Activated CD4-positive, alpha-beta T cell treated with anti-CD3 and anti-CD28 coated beads for 36 hours (primary cell): Measurements from ENCODE around the gene EME1. TPM values are rescaled to one million over a fixed set of nuclear protein-coding genes. Genes with fewer than 3 reads are reported as not detected.

Source experiments
- ATAC-seq: fragments of 200-7000 bp; cut with Tn5 transposase; one replicate; pipeline ENCODE4 v1.10.0; 2021; ENCODE audit warnings: mild to moderate bottlenecking, moderate library complexity
- CTCF ChIA-PET: fragments of 350-600 bp; sonication (Branson Sonifier 250); formaldehyde crosslinking; loops from one replicate; lab custom pipeline; 2021; ENCODE audit warnings: antibody characterized with exemption; lab: Charles Lee
- POLR2A ChIA-PET: fragments of 350-600 bp; sonication (Branson Sonifier 250); formaldehyde crosslinking; loops from one replicate; lab custom pipeline; 2021; ENCODE audit warnings: antibody characterized with exemption, inconsistent platforms; lab: Charles Lee
- DNase-seq: peaks from one replicate; pipeline ENCODE4 v3.0.0-alpha.2; 2020
- H3K27ac Mint-ChIP-seq: one replicate; pipeline ENCODE4 v1.8.0; 2021; ENCODE audit warnings: mixed read lengths
- H3K27me3 Mint-ChIP-seq: one replicate; pipeline ENCODE4 v1.8.0; 2021; ENCODE audit warnings: mixed read lengths
- H3K36me3 Mint-ChIP-seq: one replicate; pipeline ENCODE4 v1.8.0; 2021; ENCODE audit warnings: low read depth, mixed read lengths
- H3K4me1 Mint-ChIP-seq: one replicate; pipeline ENCODE4 v1.8.0; 2021; ENCODE audit warnings: mixed read lengths
- H3K4me3 Mint-ChIP-seq: one replicate; pipeline ENCODE4 v1.8.0; 2021; ENCODE audit warnings: mild to moderate bottlenecking, moderate library complexity, mixed read lengths
- H3K9me3 Mint-ChIP-seq: one replicate; pipeline ENCODE4 v1.8.0; 2021; ENCODE audit warnings: low read depth, mixed read lengths
- intact Hi-C, 2 experiments: fragments of 100-400 bp; cut with DNase I in 1 of 2; cut with micrococcal nuclease in 1 of 2; formaldehyde crosslinking; loops; one replicate each; pipeline versions ENCODE4 v1.14.2 to v1.15.1; 2022 to 2024; cut with DNase I, micrococcal nuclease
- total RNA-seq, 2 experiments: library from RNA; stranded (reverse); gene quantifications; one replicate each; pipeline ENCODE4 v1.2.3, GENCODE V29; 2021

EME1 gene
- total RNA-seq, 2 experiments from 2014 or later, result 38.3 to 40.8 TPM

DNA sequence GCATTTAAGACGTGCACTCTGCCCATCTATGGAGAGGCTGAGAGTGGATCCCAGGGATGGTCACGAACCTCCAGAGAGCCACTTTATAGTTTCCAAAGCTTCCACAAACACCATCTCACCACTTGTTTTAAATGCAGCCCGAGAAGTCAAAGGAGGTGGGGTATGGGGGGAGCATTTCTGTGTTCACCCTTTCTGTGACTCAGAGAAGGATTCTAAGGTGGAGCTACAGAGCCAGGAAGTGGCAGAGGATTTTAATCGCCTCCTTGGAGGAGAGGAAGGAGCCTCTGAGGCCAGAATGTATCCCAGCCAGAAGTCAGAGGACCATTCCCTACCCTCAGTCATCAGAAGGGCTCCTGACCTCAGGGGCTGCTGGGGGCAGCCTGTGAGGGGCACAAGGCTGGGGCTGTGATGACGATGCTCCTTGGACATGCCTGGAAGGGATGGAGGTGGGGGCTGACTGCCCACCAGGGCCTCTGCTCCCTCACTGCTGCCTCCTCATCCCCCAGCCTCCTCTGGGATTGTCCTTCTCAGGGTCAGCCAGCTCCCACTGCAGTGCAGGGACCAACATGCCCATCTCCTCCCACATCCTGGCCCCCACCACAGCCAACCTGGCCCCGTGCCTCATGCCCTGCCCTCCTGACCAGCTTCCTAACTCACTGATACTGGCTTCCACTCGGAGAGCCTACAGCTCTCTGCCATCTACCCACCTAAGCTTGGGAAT, 24.3 kb upstream of the EME1 start:
- DNase-seq (no peak), ATAC-seq (no peak)
- Mint-ChIP-seq H3K4me3 (no peak overlapping the region), H3K27ac (peak overlapping the region; percentile 83), H3K27me3 (no peaks in the 10 kb centered on the region), H3K36me3 (peaks cover 7% of the 10 kb centered on the region), H3K4me1 (peaks cover 35% of the 10 kb centered on the region), H3K9me3 (no peaks in the 10 kb centered on the region)
- ChIA-PET CTCF (interaction anchor here (0.9 to 3.4 kb wide), 3 partner anchors 12 to 14 kb away, joined by 3 to 23 read pairs (median 3); no protein-coding TSS in a partner anchor), POLR2A (no interaction called here)
- intact Hi-C loops, result no loop called here

DNA sequence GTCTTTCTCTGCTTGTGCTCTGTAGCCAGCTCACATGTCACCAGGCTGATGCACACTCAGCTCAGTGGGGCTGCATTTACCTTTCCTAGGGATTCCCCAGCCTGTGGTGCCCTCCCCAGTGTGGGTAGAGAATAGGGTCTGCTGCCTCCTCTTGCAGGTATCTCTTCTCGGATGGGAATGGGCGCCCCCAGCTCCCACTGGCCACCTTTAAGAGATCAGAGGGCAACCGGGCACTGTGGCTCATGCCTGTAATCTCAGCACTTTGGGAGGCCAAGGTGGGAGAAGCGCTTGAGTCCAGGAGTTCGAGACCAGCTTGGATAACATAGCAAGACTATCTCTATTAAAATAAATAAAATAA, 23.8 kb upstream of the EME1 start:
- ChIA-PET CTCF (interaction anchor here (0.7 to 3.4 kb wide), 3 partner anchors 11 to 50 kb away, joined by 3 to 23 read pairs (median 4); no protein-coding TSS in a partner anchor), POLR2A (no interaction called here)
- H3K4me1 Mint-ChIP-seq, result peaks cover 35% of the 10 kb centered on the region
- no peak overlapping the region for H3K4me3 Mint-ChIP-seq
- H3K36me3 Mint-ChIP-seq, result peaks cover 8% of the 10 kb centered on the region
- ATAC-seq (no peak), DNase-seq (no peak)
- H3K27ac Mint-ChIP-seq, result peak overlapping the region; percentile 21
- H3K27me3 Mint-ChIP-seq, result no peaks in the 10 kb centered on the region
- intact Hi-C loops, result no loop called here
- no peaks in the 10 kb centered on the region for H3K9me3 Mint-ChIP-seq

- DNase-seq (no peak), ATAC-seq (no peak)
- Mint-ChIP-seq H3K9me3 (no peaks in the 10 kb centered on the region), H3K4me3 (no peak overlapping the region), H3K27ac (peak overlapping the region; percentile 21), H3K4me1 (peaks cover 29% of the 10 kb centered on the region), H3K36me3 (peaks cover 15% of the 10 kb centered on the region), H3K27me3 (no peaks in the 10 kb centered on the region)
- intact Hi-C loops, result no loop called here
- CTCF ChIA-PET, result interaction anchor here (0.8 to 2.2 kb wide), 2 partner anchors 11 to 15 kb away, joined by 5 to 11 read pairs; no protein-coding TSS in a partner anchor
- POLR2A ChIA-PET, result no interaction called here
These were observed 22.3 kb upstream of the EME1 start for GRCh38 chr17:50350733-50351132.

- POLR2A ChIA-PET, result no interaction called here
- peaks cover 25% of the 10 kb centered on the region for H3K4me1 Mint-ChIP-seq
- CTCF ChIA-PET, result interaction anchor here (0.7 to 2.2 kb wide), 2 partner anchors 10 to 45 kb away, joined by 6 to 11 read pairs; partner anchors contain the start of gene LRRC59
- peaks cover 20% of the 10 kb centered on the region for H3K36me3 Mint-ChIP-seq
- H3K27me3 Mint-ChIP-seq, result no peaks in the 10 kb centered on the region
- DNase-seq, result no peak
- intact Hi-C loops, result no loop called here
- H3K27ac Mint-ChIP-seq, result no peak overlapping the region
- H3K4me3 Mint-ChIP-seq, result no peak overlapping the region
- ATAC-seq, result no peak
- no peaks in the 10 kb centered on the region for H3K9me3 Mint-ChIP-seq
These were observed 20.8 kb upstream of the EME1 start for GRCh38 chr17:50352072-50352692.

DNA sequence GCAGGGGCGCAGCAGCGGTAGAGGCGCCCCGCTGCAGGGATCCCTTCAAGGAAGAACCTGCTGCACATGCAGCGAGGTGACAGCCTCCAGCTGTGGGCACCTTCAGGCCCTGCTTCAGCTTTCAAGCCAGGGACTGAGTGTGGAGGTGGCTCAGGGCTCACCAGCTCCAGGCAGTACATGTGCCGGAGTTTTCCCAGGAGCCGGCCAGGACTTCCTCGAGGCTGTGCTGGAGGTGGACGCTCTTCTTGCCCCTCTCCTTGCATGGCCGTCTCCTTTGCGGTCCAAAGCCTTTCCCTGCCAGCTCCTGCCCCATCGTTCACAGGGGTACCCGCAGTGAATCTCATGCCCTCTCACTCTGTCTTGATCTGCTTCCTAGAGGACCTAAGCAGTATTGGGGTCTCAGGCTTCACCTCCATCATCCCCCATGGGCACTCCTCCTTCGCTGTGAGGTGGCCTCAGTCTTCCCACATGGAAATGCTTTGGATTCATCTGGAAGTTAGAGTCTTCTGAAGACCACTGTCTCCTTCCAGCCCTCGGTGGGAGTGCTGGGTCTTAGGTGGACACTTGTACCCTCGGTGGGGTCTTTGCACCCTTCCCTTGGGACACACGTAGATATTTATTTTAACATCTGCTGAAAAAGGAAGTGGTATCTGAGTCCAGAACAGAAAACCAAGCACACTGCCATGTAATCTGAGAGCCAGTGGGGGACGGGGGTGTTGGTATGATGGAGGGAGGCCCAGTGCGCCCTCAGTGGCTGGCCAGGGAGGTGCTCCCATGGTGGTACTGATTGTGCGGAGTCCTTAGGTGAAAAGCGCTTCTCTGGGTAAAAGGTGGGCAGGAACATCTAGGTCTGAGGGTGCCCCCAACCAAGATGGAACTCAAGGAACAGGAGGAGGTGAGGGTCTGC, 20.1 kb upstream of the EME1 start:
- H3K4me3 Mint-ChIP-seq, result no peak overlapping the region
- ChIA-PET POLR2A (no interaction called here), CTCF (interaction anchor here (0.7 to 2.2 kb wide), 3 partner anchors 9 to 44 kb away, joined by 4 to 11 read pairs (median 6); partner anchors contain the start of gene LRRC59)
- intact Hi-C loops, result no loop called here
- ATAC-seq (no peak), DNase-seq (no peak)
- no peaks in the 10 kb centered on the region for H3K9me3 Mint-ChIP-seq
- H3K36me3 Mint-ChIP-seq, result peaks cover 23% of the 10 kb centered on the region
- H3K27me3 Mint-ChIP-seq, result no peaks in the 10 kb centered on the region
- peaks cover 18% of the 10 kb centered on the region for H3K4me1 Mint-ChIP-seq
- no peak overlapping the region for H3K27ac Mint-ChIP-seq

- Mint-ChIP-seq H3K27ac (no peak overlapping the region), H3K27me3 (no peaks in the 10 kb centered on the region), H3K36me3 (peaks cover 25% of the 10 kb centered on the region), H3K4me1 (peaks cover 11% of the 10 kb centered on the region), H3K9me3 (no peaks in the 10 kb centered on the region), H3K4me3 (no peak overlapping the region)
- DNase-seq (no peak), ATAC-seq (no peak)
- CTCF ChIA-PET, result interaction anchor here (0.7 to 1.5 kb wide), 2 partner anchors 9 to 59 kb away, joined by 3 to 4 read pairs; no protein-coding TSS in a partner anchor
- POLR2A ChIA-PET, result no interaction called here
- intact Hi-C loops, result no loop called here
These were observed 19.3 kb upstream of the EME1 start for GRCh38 chr17:50353600-50354195.

DNA sequence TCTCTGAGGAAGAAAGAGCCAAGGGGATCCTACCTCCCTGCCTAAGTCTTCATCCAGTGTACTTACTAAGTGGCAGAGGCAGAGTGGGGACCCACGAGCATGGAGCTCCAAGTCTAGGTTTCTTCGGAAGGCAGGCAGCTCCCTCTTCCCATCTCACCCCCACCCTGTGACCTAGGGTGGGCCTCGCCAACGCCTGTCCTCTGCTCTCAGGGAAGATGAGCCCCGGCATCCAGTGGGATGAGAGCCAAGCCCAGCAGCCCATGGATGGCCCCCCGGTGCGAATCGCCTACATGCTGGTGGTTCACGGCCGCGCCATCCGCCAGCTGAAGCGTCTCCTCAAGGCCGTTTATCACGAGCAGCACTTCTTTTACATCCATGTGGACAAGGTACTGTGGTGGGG, 18.8 kb upstream of the EME1 start:
- intact Hi-C loops, result no loop called here
- no peaks in the 10 kb centered on the region for H3K27me3 Mint-ChIP-seq
- no peak overlapping the region for H3K4me3 Mint-ChIP-seq
- peaks cover 7% of the 10 kb centered on the region for H3K4me1 Mint-ChIP-seq
- peaks cover 26% of the 10 kb centered on the region for H3K36me3 Mint-ChIP-seq
- no peak for ATAC-seq
- no peaks in the 10 kb centered on the region for H3K9me3 Mint-ChIP-seq
- DNase-seq, result no peak
- CTCF ChIA-PET, result interaction anchor here (0.7 to 2.3 kb wide), 3 partner anchors 8 to 59 kb away, joined by 3 to 7 read pairs (median 4); no protein-coding TSS in a partner anchor
- H3K27ac Mint-ChIP-seq, result no peak overlapping the region
- POLR2A ChIA-PET, result no interaction called here

DNA sequence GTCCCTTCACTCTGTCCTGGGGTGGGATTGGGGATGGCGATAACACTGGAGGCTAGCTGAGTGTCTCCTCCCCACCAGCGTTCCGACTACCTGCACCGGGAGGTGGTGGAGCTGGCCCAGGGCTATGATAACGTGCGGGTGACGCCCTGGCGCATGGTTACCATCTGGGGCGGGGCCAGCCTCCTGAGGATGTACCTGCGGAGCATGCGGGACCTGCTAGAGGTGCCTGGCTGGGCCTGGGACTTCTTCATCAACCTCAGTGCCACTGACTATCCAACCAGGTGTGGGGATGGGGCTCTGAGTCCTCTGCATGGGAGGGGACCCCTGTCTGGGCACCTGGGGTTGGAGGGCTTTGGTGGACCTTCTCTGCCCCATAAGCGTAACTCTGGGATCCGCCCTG, 18.3 kb upstream of the EME1 start:
- no peak overlapping the region for H3K27ac Mint-ChIP-seq
- POLR2A ChIA-PET, result no interaction called here
- CTCF ChIA-PET, result interaction anchor here (0.7 to 2.3 kb wide), 3 partner anchors 8 to 60 kb away, joined by 3 to 7 read pairs (median 4); no protein-coding TSS in a partner anchor
- H3K4me1 Mint-ChIP-seq, result peaks cover 6% of the 10 kb centered on the region
- no peaks in the 10 kb centered on the region for H3K27me3 Mint-ChIP-seq
- H3K4me3 Mint-ChIP-seq, result no peak overlapping the region
- peaks cover 27% of the 10 kb centered on the region for H3K36me3 Mint-ChIP-seq
- intact Hi-C loops, result no loop called here
- DNase-seq (no peak), ATAC-seq (no peak)
- no peaks in the 10 kb centered on the region for H3K9me3 Mint-ChIP-seq

DNA sequence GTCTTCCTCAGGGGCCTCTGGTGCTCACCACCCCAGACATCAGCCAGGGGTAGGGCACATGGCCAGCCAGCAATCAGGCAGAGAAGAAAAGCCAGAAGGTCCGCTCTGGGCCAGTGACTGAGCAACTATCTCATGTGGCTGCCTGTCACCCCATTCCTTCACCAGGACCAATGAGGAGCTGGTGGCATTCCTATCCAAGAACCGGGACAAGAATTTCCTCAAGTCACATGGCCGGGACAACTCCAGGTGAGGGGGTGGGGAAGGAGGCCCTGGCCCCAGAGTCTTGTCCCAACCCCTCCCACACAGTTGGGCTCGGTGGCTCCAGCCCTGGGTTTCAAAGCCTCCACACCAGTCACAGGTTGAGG, 17.7 kb upstream of the EME1 start:
- ATAC-seq (no peak), DNase-seq (no peak)
- Mint-ChIP-seq H3K4me1 (peaks cover 6% of the 10 kb centered on the region), H3K27me3 (no peaks in the 10 kb centered on the region), H3K27ac (no peak overlapping the region), H3K9me3 (no peaks in the 10 kb centered on the region), H3K36me3 (peaks cover 27% of the 10 kb centered on the region), H3K4me3 (no peak overlapping the region)
- POLR2A ChIA-PET, result no interaction called here
- intact Hi-C loops, result no loop called here
- CTCF ChIA-PET, result interaction anchor here (2.3 kb wide), 1 partner anchor 14 kb away, joined by 7 read pairs; no protein-coding TSS in a partner anchor

- Mint-ChIP-seq H3K27me3 (no peaks in the 10 kb centered on the region), H3K4me3 (no peak overlapping the region), H3K4me1 (peaks cover 3% of the 10 kb centered on the region), H3K9me3 (no peaks in the 10 kb centered on the region), H3K36me3 (peaks cover 27% of the 10 kb centered on the region), H3K27ac (no peak overlapping the region)
- ATAC-seq (no peak), DNase-seq (no peak)
- CTCF ChIA-PET, result interaction anchor here (0.7 to 2.3 kb wide), 2 partner anchors 14 to 60 kb away, joined by 3 to 7 read pairs; no protein-coding TSS in a partner anchor
- intact Hi-C loops, result no loop called here
- POLR2A ChIA-PET, result no interaction called here
These were observed 17.2 kb upstream of the EME1 start for GRCh38 chr17:50355701-50356341.
